HEK293T (cell line): ENCODE data around the gene RPRM.

Experiments used
- CTCF ChIA-PET: fragments of 350-600 bp; formaldehyde crosslinking; extraction: SDS; loops from one replicate; lab custom pipeline; 2021; ENCODE audit warnings: antibody characterized with exemption, inconsistent platforms; lab: Yijun Ruan, JAX
- POLR2A ChIA-PET: fragments of 350-600 bp; formaldehyde crosslinking; extraction: SDS; loops from one replicate; lab custom pipeline; 2020; ENCODE audit warnings: antibody characterized with exemption, inconsistent platforms; lab: Yijun Ruan, JAX
- DNase-seq: peaks from one replicate; pipeline ENCODE4 v3.0.0; 2012; ENCODE audit warnings: mixed read lengths; ENCODE audit errors: extremely low spot score
- ARNT ChIP-seq: fragments of 450-650 bp; IDR thresholded peaks from 2 replicates; pipeline ENCODE4 v1.6.1; 2017; ENCODE audit warnings: mild to moderate bottlenecking
- BHLHE40 ChIP-seq: fragments of 450-650 bp; IDR thresholded peaks from 2 replicates; pipeline ENCODE4 v1.6.1; 2016; ENCODE audit warnings: mild to moderate bottlenecking, moderate library complexity, borderline replicate concordance
- CTBP1 ChIP-seq: fragments of 450-650 bp; IDR thresholded peaks from 2 replicates; pipeline ENCODE4 v1.6.1; 2016; ENCODE audit warnings: borderline replicate concordance
- ELF4 ChIP-seq: fragments of 450-650 bp; IDR thresholded peaks from 2 replicates; pipeline ENCODE4 v1.6.1; 2017; ENCODE audit warnings: antibody characterized with exemption
- FOXA1 ChIP-seq: fragments of 450-650 bp; IDR thresholded peaks from 2 replicates; pipeline ENCODE4 v1.6.1; 2016; ENCODE audit warnings: mild to moderate bottlenecking
- FOXK2 ChIP-seq: fragments of 450-650 bp; IDR thresholded peaks from 2 replicates; pipeline ENCODE4 v1.6.1; 2016; ENCODE audit warnings: mild to moderate bottlenecking
- FOXM1 ChIP-seq: fragments of 450-650 bp; IDR thresholded peaks from 2 replicates; pipeline ENCODE4 v1.6.1; 2017; ENCODE audit warnings: mild to moderate bottlenecking, borderline replicate concordance
- HDGF ChIP-seq: fragments of 450-650 bp; IDR thresholded peaks from 2 replicates; pipeline ENCODE4 v1.6.1; 2017; ENCODE audit warnings: antibody characterized with exemption, borderline replicate concordance
- L3MBTL2 ChIP-seq: fragments of 450-650 bp; conservative IDR thresholded peaks from 2 replicates; pipeline ENCODE4 v1.6.1; 2016; ENCODE audit warnings: mild to moderate bottlenecking
- LEF1 ChIP-seq: fragments of 450-650 bp; IDR thresholded peaks from 2 replicates; pipeline ENCODE4 v1.6.1; 2017; ENCODE audit warnings: mild to moderate bottlenecking, borderline replicate concordance
- NFRKB ChIP-seq: fragments of 450-650 bp; IDR thresholded peaks from 2 replicates; pipeline ENCODE4 v1.6.1; 2016; ENCODE audit warnings: mild to moderate bottlenecking, moderate library complexity
- SP1 ChIP-seq: fragments of 450-650 bp; IDR thresholded peaks from 2 replicates; pipeline ENCODE4 v1.6.1; 2017
- SUZ12 ChIP-seq: fragments of 450-650 bp; IDR thresholded peaks from 2 replicates; pipeline ENCODE4 v1.6.1; 2016; ENCODE audit warnings: mild to moderate bottlenecking
- TARDBP ChIP-seq: fragments of 450-650 bp; IDR thresholded peaks from 2 replicates; pipeline ENCODE4 v1.6.1; 2016
- ZNF384 ChIP-seq: fragments of 450-650 bp; IDR thresholded peaks from 2 replicates; pipeline ENCODE4 v1.6.1; 2016
- TF ChIP-seq, protein P1 (sequence below): fragments of 450-650 bp; IDR thresholded peaks from 2 replicates; pipeline ENCODE4 v1.6.1; 2016

Gene RPRM

GRCh38 chr2:153462338-153462859, 16.2 kb downstream of the RPRM start:
- ChIA-PET POLR2A (no interaction called here), CTCF (no interaction called here)
- no peak for DNase-seq
- TF ChIP-seq CTBP1 (no peak), NFRKB (no peak), SUZ12 (no peak), LEF1 (no peak), SP1 (no peak), ZNF384 (no peak), BHLHE40 (no peak), ARNT (no peak), TARDBP (no peak), ELF4 (no peak), FOXM1 (no peak), FOXK2 (no peak), HDGF (no peak), L3MBTL2 (no peak), FOXA1 (no peak)
- TF ChIP-seq, protein P1, sequence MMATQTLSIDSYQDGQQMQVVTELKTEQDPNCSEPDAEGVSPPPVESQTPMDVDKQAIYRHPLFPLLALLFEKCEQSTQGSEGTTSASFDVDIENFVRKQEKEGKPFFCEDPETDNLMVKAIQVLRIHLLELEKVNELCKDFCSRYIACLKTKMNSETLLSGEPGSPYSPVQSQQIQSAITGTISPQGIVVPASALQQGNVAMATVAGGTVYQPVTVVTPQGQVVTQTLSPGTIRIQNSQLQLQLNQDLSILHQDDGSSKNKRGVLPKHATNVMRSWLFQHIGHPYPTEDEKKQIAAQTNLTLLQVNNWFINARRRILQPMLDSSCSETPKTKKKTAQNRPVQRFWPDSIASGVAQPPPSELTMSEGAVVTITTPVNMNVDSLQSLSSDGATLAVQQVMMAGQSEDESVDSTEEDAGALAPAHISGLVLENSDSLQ = no peak

GRCh38 chr2:153461453-153461852, 17.1 kb downstream of the RPRM start:
- TF ChIP-seq FOXM1 (no peak), ELF4 (no peak), ZNF384 (no peak), CTBP1 (no peak), SP1 (no peak), SUZ12 (no peak), ARNT (no peak), TARDBP (no peak), NFRKB (no peak), LEF1 (no peak), L3MBTL2 (no peak), BHLHE40 (no peak)
- TF ChIP-seq, protein P1 = no peak
- ChIA-PET CTCF (no interaction called here), POLR2A (no interaction called here)
- no peak for DNase-seq

GRCh38 chr2:153455861-153456260, 22.7 kb downstream of the RPRM start:
- ChIA-PET CTCF (no interaction called here), POLR2A (no interaction called here)
- DNase-seq = peak; percentile 49

GRCh38 chr2:153455403-153455802, 23.2 kb downstream of the RPRM start:
- POLR2A ChIA-PET = no interaction called here
- CTCF ChIA-PET = no interaction called here
- no peak for DNase-seq
- TF ChIP-seq ELF4 = no peak
- no peak for TF ChIP-seq L3MBTL2
- no peak for TF ChIP-seq CTBP1
- no peak for TF ChIP-seq HDGF
- TF ChIP-seq FOXM1 = no peak
- no peak for TF ChIP-seq ARNT
- TF ChIP-seq, protein P1 = no peak
- TF ChIP-seq LEF1 = no peak
- TF ChIP-seq TARDBP = no peak
- TF ChIP-seq FOXK2 = no peak
- TF ChIP-seq BHLHE40 = no peak
- no peak for TF ChIP-seq ZNF384
- TF ChIP-seq SUZ12 = no peak
- no peak for TF ChIP-seq SP1
- TF ChIP-seq NFRKB = no peak
- no peak for TF ChIP-seq FOXA1

More at GRCh38 chr2:153455861-153456260, 22.7 kb downstream of the RPRM start:
- no peak for TF ChIP-seq L3MBTL2
- TF ChIP-seq HDGF = no peak
- no peak for TF ChIP-seq ZNF384
- no peak for TF ChIP-seq CTBP1
- no peak for TF ChIP-seq ARNT
- TF ChIP-seq LEF1 = no peak

GRCh38 chr2:153451611-153452010, 27.0 kb downstream of the RPRM start:
- no peak for DNase-seq
- no peak for TF ChIP-seq SP1
- no peak for TF ChIP-seq ZNF384
- TF ChIP-seq LEF1 = no peak
- TF ChIP-seq FOXM1 = no peak
- no peak for TF ChIP-seq FOXA1
- no peak for TF ChIP-seq ELF4
- TF ChIP-seq SUZ12 = no peak
- no peak for TF ChIP-seq TARDBP
- TF ChIP-seq, protein P1 = no peak
- TF ChIP-seq ARNT = no peak
- TF ChIP-seq CTBP1 = no peak
- no peak for TF ChIP-seq FOXK2
- no peak for TF ChIP-seq NFRKB
- no peak for TF ChIP-seq HDGF
- TF ChIP-seq L3MBTL2 = no peak
- no peak for TF ChIP-seq BHLHE40
- ChIA-PET CTCF (no interaction called here), POLR2A (no interaction called here)
